Measurements from ENCODE around the gene DNAJC22. TPM values are rescaled to one million over a fixed set of nuclear protein-coding genes. Genes with fewer than 3 reads are reported as not detected.

Gene DNAJC22
- total RNA-seq (2011; cell fraction: chromatin; rRNA removed; ENCODE audit: low replicate concordance) = 2.1 and 4.9 TPM in 2 replicates
- 2.0 and 2.3 TPM in 2 replicates for total RNA-seq (2011; cell fraction: nucleolus; rRNA removed)
- 1.7 and 2.2 TPM in 2 replicates for total RNA-seq (2011; cell fraction: nucleoplasm; rRNA removed)
- 0.50 and 0.69 TPM in 2 replicates for total RNA-seq (2014; rRNA removed)
- total RNA-seq (2014; rRNA removed; fragmentation: Illumina TruSeq; extraction: Trizol) = 0.47 and 0.99 TPM in 2 replicates
- total RNA-seq (2015; rRNA removed; fragmentation: Illumina TruSeq; extraction: Trizol) = 0.40 and 0.45 TPM in 2 replicates
- total RNA-seq (2021) = 0.62 and 0.69 TPM in 2 replicates
- polyA plus RNA-seq (2011; rRNA removed) = 0.83 and 1.2 TPM in 2 replicates
- polyA plus RNA-seq (2011; cell fraction: cytosol; rRNA removed) = 0.80 and 0.89 TPM in 2 replicates
- polyA plus RNA-seq (2011; cell fraction: nucleus; rRNA removed) = 0.98 and 2.8 TPM in 2 replicates
- 0.30 and 0.51 TPM in 2 replicates for polyA plus RNA-seq (2012)
- polyA plus RNA-seq (2014; fragmentation: Illumina TruSeq; extraction: Trizol) = 0.36 and 0.61 TPM in 2 replicates
- polyA plus RNA-seq (2014; fragmentation: Nextera tagmentation; extraction: Ambion mirVana) = under 1 TPM; 0.10 to 0.15 TPM
- polyA plus RNA-seq (2014; rRNA removed) = 0.36 and 0.98 TPM in 2 replicates
- polyA minus RNA-seq (2011; rRNA and poly(A)+ RNA removed) = 0.57 and 0.84 TPM in 2 replicates
- 0.73 and 0.95 TPM in 2 replicates for polyA minus RNA-seq (2011; cell fraction: cytosol; rRNA and poly(A)+ RNA removed)
- polyA minus RNA-seq (2011; cell fraction: nucleus; rRNA and poly(A)+ RNA removed) = 0.33 and 0.67 TPM in 2 replicates
- Bru-seq, nascent RNA = percentile 41 among the genes with signal in this experiment
- percentile 34 among the genes with signal in this experiment for BruChase-seq, experiment 1, labeled RNA remaining after a 2-hour chase
- BruChase-seq, experiment 2, labeled RNA remaining after a 6-hour chase = percentile 38 among the genes with signal in this experiment
- long read RNA-seq, experiment 1, partial matches to known transcripts = 3 of 3 reads
- long read RNA-seq, experiment 1, other reads (novel, unspliced or antisense) = 0 of 3 reads
- long read RNA-seq, experiment 2 = 0 reads
- long read RNA-seq, experiment 3 = 0 reads

DNA sequence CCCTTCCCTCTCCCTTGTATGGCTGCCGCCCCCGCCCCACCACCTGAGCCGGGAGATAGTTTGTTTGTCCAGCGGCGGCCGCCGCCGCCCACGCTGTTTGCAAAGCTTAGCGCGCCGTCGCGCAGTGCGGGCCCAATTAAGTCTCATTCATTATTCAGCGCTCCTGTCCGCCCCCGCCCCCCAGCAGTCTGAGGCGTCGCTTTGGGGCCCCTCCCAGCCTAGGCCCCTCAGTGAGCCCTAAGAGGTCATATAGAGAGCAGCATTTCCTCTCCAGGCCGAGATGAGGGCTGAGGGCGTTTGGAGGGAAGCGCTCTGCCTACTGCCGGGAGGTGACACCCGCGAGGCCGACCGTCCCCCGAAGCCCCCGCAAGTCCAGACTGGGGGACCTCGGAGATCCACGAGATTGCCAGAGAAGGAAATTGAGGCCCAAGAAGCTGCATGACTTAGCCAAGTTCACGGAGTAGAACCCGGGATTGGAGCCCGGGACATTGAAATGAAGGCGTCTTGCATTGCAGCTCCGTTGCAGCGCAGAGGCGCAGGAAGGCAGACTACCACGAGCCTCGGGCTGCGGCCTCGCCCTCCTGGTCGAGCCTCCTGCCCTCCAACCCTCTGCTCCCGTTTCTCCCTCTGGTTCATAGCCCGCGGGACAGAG is at the start of gene DNAJC22:
Gene DNAJC22 (plus strand): TSS at position 230 of the 652 bp plus-strand sequence. CDS start 1,985 bp downstream, outside the sequence.
- BruUV-seq (replicated peaks) = no TSS peak
- Histone ChIP-seq H4K20me1 (replicated peaks; ENCODE audit: control insufficient read depth, insufficient read depth, low read length) (peaks cover 5% of the 10 kb centered on the region; the same call in 1 of the 2 replicates), H3K9me1 (ENCODE audit: control insufficient read depth, insufficient read depth, low read length) (no peaks in the 10 kb centered on the region), H3K4me1 (replicated peaks in 1 of 2; ENCODE audit: control insufficient read depth in 2 of 2, insufficient read depth in 2 of 2, low read length in 2 of 2) (peaks cover 23 to 51% of the 10 kb centered on the region in 2 experiments), H3K79me2 (ENCODE audit: control insufficient read depth, insufficient read depth, low read length) (no peaks in the 10 kb centered on the region), H2AFZ (ENCODE audit: low read depth, low read length) (peak within 1 kb of the TSS; percentile 90), H3K9me3 (replicated peaks; ENCODE audit: control insufficient read depth, insufficient read depth, low read depth, low read length) (no peaks in the 10 kb centered on the region), H3K27me3 (ENCODE audit: control insufficient read depth in 2 of 2, insufficient read depth in 2 of 2, low read length in 2 of 2) (peaks cover 27 to 42% of the 10 kb centered on the region in 2 experiments; a peak in 4 of 5 replicates), H3K27ac (ENCODE audit: extremely low read depth, low read depth, low read length) (no peak within 1 kb of the TSS; the same call in 2 of the 3 replicates), H3K4me2 (ENCODE audit: insufficient read depth, low read length) (peak within 1 kb of the TSS; percentile 68), H3K36me3 (ENCODE audit: control insufficient read depth, insufficient read depth, low read length) (no peaks in the 10 kb centered on the region), H3K9ac (ENCODE audit: insufficient read depth in 1 of 2, low read depth in 2 of 2, low read length in 2 of 2) (peak within 1 kb of the TSS; percentile 14 to 72; a peak in 3 of 4 replicates), H3K4me3 (peak within 1 kb of the TSS; percentile 36)
- intact Hi-C loops (cut with micrococcal nuclease) = loop anchor here (10.0 kb wide), 2 partner anchors 282 to 372 kb away; partner anchors contain the start of genes KMT2D, RHEBL1, WNT1 and WNT10B
- peak; percentile 15 for ATAC-seq
- ChIA-PET CTCF (ENCODE audit: low intra/inter-chr PET ratio) (interaction anchor here (0.6 to 2.2 kb wide), 4 partner anchors 16 to 167 kb away, joined by 3 to 8 read pairs (median 8); no protein-coding TSS in a partner anchor), POLR2A (interaction anchor here (0.6 to 2.0 kb wide), 8 partner anchors 9 to 138 kb away, joined by 3 to 8 read pairs (median 4); partner anchors contain the start of genes C1QL4, PRPH and SPATS2)
- FAIRE-seq = peak; percentile 74
- peak; percentile 62 to 75 (median 68) for DNase-seq (ENCODE audit: extremely low read depth in 1 of 4, low spot score in 3 of 4)
- in situ Hi-C loops (cut with MboI) = no loop called here
- 2% methylated on average over 42 of the region's 47 CpGs for WGBS (ENCODE audit: insufficient coverage, low coverage, missing lambda C conversion rate)
- TF ChIP-seq ZNF696 (CRISPR knock-in tag; conservative IDR thresholded peaks at IDR 0.05) = no peak
- TF ChIP-seq MAFG (tag; conservative IDR thresholded peaks at IDR 0.05) = no peak
- TF ChIP-seq STAT5A (IDR thresholded peaks at IDR 0.05; ENCODE audit: borderline replicate concordance, low read length) = no peak
- peak; percentile 86; the same call in 1 of the 2 replicates for TF ChIP-seq EZH2 (IDR thresholded peaks at IDR 0.05; ENCODE audit: borderline replicate concordance, low read depth, low read length)
- no peak for TF ChIP-seq SMAD1 (IDR thresholded peaks at IDR 0.05; ENCODE audit: low read depth, low read length, partially characterized antibody)
- no peak for TF ChIP-seq CREB1 (IDR thresholded peaks at IDR 0.05)
- TF ChIP-seq CREB1 (CRISPR knock-in tag; IDR thresholded peaks at IDR 0.05) = no peak
- no peak for TF ChIP-seq TCFL5 (CRISPR knock-in tag; conservative IDR thresholded peaks at IDR 0.05)
- TF ChIP-seq KDM4B (IDR thresholded peaks at IDR 0.05; ENCODE audit: borderline replicate concordance in 2 of 2, low read depth in 1 of 2) = no peak
- no peak for TF ChIP-seq POLR2B (IDR thresholded peaks at IDR 0.05; ENCODE audit: low read depth, partially characterized antibody)
- no peak for TF ChIP-seq NKRF (IDR thresholded peaks at IDR 0.05; ENCODE audit: borderline replicate concordance)
- no peak for TF ChIP-seq KLF13 (tag; IDR thresholded peaks at IDR 0.05; ENCODE audit: borderline replicate concordance, low read depth)
- peak; percentile 21; the same call in 1 of the 2 replicates for TF ChIP-seq CBFA2T3 (IDR thresholded peaks at IDR 0.05)
- no peak for TF ChIP-seq SMAD3 (CRISPR knock-in tag; conservative IDR thresholded peaks at IDR 0.05)
- TF ChIP-seq NR2C2 (CRISPR knock-in tag; IDR thresholded peaks at IDR 0.05) = no peak
- TF ChIP-seq NR2C2 (tag; IDR thresholded peaks at IDR 0.05) = no peak
